ENCODE data around the gene TC2N.
"Not testable (repeated sequence)": the region's sequence is repeated elsewhere in the genome, so short reads cannot be mapped to it uniquely, and the experiment has no call there.

Gene TC2N

DNA sequence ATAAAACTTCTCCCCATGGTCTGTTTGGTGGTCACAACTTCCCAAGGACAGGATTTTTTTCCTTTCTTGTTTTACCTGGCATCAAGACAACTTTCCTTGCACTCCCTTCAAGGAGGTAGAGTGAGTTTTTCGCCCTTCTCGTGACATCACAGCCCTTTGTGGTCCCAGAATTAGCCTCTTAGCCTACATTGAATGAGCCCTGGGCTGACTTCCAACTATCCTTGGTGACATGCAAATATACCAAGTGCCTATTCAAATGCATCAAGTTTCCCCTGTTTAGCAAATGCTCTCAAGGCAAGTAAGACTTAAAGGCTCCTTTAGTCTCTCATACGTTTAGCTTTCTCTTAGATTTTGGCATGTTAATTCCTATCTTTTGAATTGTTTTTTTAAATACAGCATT lies 36.6 kb downstream of the TC2N start:
- DNase-seq, result no peak

DNA sequence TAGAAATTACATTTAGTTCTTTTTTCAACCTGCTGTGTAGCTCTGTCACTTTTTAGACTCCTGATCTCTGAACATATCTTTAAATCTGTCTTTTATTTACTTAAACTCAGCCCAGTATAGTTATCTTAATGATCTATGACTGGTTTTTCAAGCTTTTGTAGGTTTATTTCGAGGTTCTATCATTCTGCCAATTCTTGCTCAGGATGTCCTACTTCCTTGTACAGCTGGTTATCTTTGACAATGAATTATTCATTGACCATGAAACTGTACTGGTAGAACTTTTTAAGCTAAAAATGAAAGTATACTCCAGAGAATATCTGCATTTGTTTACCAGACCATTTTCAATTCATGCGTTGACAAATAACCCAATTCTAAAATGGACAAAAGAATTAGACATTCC lies 37.8 kb downstream of the TC2N start:
- DNase-seq, result no peak

DNA sequence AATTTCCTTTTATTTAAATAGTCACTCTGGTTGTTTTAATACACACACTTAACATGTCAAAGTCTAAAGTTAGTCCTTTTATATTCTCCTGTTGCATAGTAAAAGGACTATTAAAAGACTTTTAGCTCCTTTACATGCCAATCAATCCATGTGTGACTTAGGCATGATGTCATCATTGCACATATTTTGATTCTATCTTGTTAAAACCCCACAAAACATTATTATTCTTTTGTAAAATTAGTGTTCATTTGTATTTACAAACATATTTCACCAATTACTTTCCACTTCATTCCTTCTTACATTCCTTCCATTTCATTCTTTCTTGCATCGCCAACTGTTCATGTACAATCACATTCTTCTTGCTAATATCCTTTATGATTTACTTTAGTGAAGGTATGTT lies 39.6 kb downstream of the TC2N start:
- no peak for DNase-seq

DNA sequence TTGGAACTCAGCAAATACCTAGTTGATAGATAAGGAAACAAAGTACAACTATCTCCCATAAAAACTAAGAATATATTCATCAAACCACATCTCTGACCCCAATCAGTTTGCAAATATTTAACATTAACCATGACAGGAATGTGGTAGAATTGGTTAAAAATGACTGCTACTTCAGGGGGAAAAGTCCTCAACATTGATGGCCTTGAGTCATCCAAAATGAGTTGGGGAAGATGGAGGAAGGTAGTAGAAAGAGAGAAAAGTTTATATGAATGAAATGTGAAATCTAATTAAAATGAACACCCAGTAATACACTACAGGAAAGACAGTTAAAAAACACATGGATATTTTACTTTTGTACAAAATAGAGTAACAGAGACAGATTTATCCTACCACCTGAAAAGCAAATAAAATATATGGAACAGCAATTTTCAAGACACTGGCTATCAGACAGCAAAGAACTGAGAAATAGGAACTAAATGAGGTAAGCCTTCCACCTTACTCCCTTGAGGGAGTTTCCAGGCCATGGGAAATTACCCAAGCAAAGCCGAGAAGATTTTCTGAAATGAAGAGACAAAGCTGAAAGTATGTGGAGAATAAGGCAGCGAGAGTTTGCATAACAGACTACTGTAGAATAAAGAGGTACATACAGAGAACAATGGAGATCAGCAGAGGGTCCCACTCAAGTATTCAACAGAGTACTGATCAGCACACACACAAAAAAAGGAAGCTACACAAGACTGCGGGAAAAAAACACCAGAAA lies 49.6 kb downstream of the TC2N start:
- DNase-seq, result no peak

DNA sequence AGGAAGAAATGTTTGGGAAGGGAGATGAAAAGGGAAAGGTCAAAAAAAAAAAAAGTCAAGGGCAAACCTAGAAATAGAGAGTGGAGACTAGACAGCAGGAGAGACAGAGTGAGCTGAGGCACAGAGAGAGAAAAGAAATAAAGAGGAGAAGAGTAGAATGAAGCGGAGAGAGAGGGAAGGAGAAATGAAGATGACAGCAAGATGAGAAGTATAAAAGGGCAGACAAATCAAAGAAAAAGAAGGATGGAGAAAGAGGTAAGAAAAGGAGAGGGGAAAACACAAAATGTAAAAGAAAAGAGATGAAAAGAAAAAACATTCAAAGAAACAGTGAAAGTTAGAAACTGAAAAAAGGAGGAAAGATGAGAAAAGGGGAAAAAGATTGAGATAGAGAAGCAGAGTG lies 53.0 kb downstream of the TC2N start:
- DNase-seq, result no peak

DNA sequence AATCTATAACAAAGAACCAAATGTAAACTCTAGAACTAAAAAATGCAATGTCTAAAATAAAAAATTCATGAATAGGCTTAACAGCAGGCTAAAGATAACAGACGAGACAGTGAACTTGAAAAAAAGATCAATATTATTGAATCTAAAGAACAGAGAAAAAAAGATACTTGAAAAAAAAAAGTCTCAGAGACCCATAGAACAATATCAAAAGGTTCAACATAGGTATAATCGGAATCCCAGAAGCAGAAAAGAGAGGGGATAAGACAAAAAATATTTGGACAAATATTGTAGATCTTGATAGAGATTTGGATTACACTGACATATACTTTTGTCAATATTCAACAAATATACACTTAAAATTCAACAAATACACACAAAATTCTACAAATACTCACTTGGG lies 56.6 kb downstream of the TC2N start:
- no peak for DNase-seq

DNA sequence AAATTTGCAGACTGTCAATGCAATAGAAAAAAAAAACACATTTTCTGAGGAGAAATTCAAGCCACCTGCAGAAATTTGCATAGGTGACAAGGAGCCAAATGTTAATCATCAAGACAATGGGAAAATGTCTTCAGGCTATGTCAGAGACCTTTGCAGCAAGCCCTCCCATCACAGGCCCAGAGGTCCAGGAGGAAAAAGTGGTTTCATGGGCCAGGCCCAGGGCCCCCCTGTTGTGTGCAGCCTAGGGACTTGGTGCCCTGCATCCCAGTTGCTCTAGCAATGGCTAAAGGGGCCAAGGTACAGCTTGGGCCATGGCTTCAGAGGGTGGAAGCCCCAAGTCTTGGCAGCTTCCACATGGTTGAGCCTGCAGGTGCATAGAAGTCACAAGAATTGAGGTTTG lies 60.6 kb downstream of the TC2N start:
- DNase-seq, result no peak

DNA sequence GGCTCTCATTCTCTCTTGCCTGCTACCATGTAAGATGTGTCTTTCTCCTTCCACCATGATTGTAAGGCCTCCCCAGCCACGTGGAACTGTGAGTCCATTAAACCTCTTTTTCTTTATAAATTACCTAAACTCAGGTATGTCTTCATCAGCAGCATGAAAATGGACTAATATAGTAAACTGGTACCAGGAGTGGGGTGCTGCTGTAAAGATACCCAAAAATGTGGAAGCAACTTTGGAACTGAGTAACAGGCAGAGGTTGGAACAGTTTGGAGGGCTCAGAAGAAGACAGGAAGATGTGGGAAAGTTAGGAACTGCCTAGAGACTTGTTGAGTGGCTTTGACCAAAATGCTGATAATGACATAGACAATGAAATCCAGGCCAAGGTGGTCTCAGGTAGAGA lies 61.2 kb downstream of the TC2N start:
- not testable (repeated sequence) for DNase-seq

DNA sequence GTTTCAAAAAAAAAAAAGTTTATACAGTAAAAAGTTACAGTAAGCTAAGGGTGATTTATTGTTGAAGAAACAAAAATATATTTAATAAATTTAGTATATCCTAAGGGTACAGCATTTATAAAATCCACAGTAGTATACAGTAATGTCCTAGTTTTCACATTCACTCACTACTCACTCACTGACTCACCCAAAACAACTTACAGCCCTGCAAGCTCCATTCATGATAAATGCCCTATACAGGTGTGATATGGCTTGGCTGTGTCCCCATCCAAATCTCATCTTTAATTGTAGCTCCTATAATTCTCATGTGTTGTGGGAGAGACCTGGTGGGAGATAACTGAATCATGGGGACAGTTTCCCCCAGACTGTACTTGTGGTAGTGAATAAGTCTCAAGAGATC lies 61.7 kb downstream of the TC2N start:
- no peak for DNase-seq

DNA sequence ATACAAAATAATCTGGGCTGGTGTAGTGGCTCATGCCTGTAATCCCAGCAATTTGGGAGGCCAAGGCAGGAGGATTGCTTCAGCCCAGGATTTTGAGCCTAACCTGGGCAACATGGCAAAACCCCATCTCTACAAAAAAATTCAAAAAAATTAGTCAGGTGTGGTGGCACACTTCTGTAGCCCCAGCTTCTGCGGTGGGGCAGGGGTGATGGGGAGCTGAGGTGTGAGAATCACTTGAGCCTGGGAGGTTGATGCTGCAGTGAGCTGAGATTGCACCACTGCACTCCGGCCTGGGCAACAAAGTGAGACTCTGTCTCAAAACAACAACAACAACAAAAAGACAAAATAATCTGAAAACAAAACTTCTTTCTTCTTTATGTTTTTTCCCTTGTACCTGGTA lies 66.0 kb downstream of the TC2N start:
- DNase-seq, result no peak

DNA sequence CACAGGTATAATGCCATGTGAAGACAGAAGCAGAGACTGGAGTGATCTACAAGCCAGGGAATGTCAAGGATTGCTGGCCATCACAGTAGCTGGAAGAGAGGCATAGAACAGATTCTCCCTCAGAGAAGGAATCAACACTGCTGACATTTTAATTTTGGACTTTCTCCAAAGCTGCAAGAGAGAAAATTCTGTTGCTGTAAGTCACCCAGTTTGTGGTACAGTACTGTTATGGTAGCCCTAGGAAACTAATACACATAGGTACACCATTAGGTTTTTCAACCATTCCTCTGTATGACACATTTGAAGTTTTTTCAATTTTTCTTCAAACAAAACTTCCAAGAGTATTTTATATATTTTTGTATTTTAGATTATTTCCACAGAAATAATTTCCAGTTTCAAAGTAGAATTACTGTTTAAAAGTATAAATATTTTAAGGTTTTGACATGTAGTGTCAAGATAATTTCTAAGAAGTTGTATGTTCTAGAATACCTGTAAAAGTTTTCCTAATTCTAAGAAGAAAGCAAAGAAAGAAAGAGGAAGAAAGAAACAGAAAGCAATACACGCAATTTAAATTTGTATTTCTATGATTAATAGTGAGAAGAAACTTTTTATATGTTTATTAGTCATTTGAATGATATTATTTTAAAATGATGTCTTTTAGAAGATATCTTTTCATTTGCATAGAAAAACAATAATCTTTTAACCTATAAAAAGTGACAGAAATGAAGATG lies 70.6 kb downstream of the TC2N start:
- no peak for DNase-seq

DNA sequence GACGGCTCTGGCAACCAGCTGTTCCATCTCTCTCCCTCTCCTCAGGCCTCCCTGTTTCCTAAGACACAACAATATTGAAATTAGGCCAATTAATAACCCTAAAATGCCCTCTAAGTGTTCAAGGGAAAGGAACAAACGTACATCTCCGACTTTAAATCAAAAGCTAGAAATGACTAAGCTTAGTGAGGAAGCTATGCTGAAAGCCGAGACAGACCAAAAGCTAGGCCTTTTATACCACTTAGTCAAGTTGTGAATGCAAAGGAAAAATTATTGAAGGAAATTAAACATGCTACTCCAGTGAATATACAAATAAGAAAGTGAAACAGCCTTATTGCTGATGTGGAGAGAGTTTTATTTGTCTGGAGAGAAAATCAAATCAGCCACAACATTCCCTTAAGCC lies 73.6 kb downstream of the TC2N start:
- DNase-seq, result no peak

DNA sequence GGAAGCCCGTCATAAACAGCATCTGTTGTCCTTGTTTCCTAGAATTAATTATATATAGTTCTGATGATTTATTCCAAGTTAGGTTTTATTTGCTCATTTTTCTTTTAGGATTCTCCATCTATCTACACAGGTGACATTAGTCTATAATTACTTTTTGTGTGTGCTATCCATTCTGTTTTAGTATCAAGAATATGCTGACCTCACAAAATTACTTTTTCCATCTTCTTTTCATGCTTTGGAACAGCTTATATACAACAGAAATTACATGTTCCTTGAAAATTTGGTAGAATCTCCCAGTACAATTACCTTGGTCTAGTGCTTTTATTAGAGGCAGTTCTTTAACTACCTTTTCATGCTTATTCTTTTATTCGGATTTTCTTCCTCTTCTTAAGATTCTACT lies 81.1 kb downstream of the TC2N start:
- DNase-seq, result no peak

DNA sequence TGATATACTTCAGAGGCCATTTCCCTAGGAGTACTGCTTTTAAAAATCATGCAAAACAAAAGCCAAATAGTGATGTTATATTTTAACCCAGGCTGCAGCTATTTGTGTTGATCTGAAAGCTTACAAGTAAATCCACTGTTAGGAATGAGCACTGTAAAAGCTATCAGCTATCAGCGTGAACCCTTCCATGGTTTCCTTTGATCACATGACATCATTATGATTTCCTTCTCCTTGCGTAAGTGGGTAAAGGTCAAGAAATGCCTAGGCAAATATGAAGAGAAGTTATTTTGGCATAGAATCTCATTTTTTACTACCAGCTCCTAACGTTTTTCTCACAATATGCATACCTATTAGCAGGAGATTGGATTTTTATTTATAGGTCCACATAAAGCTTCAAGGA lies 86.9 kb downstream of the TC2N start:
- DNase-seq, result no peak

DNA sequence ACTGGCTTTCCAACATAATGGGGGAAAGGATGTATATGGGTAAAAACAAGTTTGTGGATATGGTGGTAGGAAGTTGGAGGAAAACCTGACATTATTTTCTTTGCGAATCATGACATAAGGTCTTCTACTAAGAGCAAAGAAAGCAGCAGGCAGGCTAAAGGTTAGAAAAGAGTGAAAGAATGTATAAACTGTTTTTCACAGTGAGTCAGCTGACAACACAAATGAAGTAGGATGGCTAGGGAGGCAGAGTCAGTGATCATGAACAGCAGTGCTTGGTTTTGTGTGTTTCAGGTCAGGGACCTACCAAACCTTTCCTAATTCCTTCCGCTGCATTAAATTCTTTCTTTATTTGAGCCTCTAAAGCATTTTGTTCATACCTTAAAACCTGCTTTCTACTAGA lies 89.1 kb downstream of the TC2N start:
- DNase-seq, result no peak

DNA sequence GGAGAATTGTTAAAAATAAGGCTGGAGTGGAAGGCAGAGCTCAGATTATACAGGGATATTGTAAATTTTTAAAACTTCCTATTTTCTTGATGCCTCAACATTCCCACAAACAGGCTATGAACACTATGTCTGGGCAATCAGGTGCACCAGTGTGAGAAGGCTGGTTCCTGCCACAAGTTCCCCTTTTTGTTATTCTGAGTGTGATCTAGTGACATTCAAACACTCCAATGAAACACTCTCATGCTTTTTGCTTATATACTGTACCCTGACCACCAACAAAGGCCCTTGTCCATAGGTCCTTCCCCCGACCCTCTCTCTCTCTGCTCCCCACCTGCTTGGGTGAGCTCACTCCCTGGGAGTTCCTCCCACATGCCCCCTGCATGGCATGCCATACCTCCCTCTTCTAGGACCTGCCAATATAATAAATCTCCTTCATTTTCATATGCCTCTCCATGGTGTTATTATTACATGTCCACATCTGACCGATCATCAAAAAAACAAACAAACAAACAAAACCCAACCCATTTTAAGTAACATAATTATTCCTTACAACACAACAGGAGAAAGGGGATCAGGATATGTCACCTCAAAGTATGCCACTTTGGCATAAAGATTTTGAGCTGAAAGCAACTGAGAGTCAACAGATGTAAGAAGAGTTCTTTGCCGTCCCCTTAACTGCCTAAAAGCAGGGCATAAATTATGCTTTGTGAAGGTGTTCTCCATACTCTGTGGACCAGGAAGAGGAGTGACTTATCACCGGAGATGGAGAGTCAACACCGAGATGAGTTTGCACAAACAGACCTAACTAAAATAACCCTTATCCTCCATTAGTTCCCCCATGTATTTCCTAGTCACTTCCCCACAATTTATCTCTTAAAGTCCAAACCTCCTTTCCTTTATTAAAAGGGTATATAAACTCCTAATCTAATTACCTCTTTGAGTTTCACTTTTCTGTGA lies 92.9 kb downstream of the TC2N start:
- DNase-seq, result no peak

DNA sequence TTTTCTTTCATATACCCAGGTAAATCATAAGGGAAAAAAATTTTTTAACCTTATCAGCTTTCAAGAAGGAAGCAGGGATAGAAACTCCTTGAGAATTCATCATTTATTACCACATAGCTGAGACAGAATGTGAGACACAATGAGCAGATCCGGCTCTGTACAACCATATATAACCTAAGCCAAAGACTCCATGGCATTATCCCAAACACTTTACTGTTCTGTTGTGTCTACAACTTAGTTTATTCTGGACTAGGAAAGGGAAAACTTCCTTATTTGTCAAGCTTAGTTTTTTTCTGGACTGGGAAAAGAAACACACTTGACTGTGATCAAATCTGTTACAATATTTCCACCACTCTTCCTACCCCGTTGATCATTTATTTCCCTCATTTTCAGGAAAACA lies 97.2 kb downstream of the TC2N start:
- DNase-seq, result no peak

DNA sequence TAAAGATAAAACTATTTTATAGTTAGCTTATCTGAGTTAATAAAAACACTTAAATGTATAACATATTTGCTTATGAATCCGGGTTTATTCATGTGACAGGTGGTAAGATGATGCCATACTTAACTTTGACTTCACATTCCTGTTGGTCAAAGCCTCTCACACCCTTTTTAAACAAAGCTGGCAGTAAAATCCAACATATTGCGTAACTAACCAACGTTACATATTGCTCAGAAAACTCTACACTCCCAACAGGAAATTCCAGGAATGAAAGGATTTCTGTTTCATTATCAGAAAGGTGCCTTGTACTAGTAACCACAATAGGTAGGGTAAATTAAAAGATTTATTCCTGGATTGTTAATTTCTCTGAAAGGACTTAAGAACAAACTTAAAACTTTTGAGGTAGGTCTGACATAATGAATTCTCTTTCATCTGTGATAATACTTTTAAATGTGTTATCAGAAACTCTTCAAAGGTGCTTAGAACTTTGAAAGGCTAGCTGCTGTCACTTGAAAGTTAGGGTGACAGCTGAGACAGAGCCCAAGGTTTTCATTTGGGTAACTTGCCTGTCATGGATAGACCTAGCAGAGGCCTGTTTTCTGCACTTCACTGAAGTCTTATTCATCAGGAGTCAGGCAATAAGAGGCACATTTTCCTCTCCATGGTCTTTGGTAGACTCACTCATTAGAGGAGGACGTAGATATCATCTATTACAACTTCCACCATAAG lies 111.6 kb downstream of the TC2N start:
- DNase-seq, result no peak

DNA sequence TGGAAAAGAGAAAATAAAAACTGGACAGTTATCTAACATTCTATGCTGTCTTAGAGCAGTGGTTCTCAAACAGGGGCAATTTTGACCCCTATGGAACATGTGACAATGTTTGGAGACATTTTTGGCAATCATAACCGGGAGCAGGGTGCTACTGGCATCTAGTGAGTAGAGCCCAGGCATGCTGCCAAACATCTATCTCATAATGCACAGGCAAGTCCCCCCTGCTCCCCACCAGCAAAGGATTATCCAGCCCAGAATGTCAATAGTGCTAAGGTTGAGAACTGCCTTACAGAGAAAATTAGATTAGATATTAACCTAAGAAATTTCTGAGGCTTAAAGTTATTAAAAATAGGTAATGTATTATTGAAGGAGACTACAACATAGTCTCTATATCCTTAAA lies 112.5 kb downstream of the TC2N start:
- peak; percentile 15 for DNase-seq

DNA sequence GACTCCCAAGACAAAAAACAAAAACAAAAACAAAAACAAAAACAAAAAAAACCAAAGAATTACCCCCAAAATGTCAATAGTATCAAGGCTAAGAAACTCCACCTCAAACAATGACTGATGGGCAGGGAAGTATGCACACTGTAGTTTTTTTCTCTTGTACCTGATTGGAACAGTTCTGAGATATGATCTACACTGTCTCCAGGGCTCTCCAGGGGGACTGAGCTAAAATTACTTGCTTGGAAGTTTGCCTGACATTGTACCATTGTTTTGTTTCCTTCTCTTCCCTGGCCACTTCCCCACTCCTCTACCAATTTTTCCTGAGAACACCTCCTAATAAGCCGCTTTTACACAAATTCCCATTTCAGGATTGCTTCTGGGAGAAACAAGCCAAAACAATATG lies 113.2 kb downstream of the TC2N start:
- DNase-seq, result no peak

DNA sequence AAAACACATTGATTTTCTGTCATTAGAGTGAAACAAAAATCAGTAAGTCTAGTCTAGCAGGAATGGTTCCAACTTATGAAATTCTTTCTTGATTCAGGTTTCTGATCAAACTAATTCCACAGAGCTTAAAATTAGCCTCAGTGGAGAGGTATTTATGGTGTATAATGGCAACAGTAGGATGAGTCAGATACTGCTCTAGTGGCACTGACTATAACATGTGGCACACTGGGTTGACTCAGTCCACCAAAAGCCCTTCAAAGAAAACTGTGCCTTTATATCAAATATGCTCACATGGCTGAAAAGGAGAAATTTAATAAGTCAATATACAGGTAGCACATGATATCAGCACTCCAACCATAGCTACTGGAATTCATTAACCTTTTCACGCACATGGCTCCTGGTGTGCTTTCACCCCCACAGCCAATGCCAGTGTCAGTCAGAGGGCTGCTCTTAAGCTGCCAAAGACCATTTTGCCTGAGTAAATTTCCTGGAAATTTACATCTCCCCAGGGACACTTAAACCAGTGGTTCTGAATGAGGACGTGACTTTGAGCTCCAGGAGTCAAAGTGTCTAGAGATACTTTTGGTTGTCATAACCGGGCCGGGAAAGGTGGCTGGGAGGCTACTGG lies 113.7 kb downstream of the TC2N start:
- no peak for DNase-seq

DNA sequence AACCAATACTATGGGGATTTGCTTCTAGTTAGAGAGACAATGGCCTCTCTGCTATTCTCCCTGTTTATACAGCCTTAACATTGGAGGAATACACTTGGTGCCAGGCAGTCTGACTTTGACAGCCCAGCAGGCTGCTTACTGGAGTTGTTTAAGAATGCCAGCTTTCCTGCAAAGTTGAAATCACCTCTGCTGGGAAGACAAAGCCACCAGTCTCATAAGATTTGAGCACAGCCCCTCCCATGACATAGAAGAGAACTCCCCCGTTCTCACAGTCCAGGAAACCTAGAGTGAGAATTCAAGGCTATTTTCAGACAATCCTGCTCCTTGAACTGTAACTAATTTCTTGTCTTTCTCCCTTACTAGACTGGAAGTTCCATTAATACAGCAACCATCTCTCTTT lies 114.4 kb downstream of the TC2N start:
- no peak for DNase-seq

DNA sequence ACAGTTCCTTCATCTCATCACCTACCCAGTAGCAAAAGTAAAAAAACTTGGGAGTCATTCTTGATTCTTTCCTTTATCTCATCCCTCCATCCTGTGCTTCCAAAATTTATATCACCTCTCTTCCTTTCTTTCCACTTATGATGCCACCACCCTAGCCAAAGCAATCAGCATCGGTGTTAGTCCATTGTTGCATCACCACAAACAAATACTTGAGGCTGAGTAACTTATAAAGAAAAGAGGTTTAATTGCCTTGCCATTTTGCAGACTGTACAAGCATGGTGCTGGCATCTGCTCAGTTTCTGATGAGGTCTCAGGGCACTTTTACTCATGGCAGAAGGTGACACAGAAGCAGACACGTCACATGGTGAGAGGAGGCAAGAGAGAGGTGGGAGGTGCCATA lies 115.6 kb downstream of the TC2N start:
- DNase-seq, result no peak
